SW 1271 (cell line): ENCODE measurements around the gene MCCC2.
"Not testable (repeated sequence)": the region's sequence is repeated elsewhere in the genome, so short reads cannot be mapped to it uniquely, and the experiment has no call there.

Experiments
- DNase-seq, 2 experiments: peaks; one replicate each; lab custom pipeline; 2025; lab: John Stamatoyannopoulos, UW

The MCCC2 gene

DNA sequence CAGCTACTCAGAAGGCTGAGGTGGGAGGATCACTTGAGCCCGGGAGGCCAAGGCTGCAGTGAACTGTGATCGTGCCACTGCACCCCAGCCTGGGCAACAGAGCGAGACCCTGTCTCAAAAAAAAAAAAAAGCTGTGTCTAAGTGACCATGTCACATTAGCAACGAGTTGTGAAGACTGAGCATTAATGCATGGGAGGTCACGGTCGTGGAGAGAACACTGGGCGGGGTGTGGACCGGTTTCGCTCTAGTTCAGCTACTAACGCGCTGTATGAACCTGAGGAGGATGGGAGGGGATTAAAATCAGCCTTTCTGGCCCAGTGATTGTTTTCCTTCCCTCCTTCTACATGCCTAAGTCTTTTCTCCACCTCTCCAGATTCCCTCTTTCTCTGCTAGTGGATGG is 75.2 kb downstream of the MCCC2 start:
- no peak for DNase-seq

DNA sequence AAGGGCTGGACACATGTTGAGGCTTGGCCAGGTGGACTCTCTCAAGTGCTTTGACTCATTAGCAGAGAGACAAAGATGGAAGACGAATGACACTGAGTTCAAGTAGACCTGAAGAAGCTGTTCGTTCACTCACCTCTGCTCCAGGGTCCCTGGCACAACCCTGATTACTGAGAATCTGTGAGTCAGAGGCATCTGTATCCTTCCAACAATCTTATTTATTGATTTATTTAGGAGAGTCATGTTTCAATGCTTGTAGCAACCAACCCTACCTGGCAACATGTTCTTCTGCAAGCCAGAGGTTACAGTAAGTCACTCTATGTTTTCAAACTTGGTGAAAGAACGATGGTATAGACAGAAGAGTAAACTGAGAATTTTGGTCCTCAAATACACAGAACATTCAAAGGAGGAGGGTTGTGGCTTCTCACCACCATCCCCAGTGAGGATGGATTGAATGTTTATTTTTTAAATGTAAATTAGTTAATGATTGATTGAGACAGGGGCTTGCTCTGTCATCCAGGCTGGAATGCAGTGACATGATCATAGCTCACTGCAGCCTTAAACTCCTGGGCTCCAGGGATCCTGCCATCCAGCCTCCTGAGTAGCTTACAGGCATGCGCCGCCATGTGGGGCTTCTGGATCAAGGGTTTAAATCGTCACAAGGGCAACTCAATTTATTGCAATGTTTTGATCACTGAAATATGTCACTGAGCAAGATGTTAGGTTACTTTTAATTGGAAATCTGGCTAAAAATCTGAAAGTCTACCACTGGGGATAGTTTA is 76.2 kb downstream of the MCCC2 start:
- peak in 1 of 2 experiments; percentile 20 for DNase-seq

DNA sequence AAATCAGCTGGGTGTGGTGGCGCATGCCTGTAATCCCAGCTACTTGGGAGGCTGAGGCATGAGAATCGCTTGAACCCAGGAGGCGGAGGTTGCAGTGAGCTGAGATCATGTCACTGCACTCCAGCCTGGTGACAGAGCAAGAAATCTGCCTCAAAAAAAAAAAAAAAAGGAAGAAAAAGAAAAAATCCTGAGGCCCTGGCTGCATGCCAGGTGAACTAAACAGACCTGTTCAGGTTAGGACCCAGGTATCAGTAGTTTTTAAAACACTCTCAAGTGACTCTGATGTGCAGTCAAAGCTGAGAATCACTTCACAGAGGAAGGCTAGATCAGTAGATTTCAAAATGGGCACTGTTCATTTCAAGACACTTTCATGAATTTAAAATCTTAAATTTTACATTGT is 77.5 kb downstream of the MCCC2 start:
- not testable (repeated sequence) for DNase-seq

DNA sequence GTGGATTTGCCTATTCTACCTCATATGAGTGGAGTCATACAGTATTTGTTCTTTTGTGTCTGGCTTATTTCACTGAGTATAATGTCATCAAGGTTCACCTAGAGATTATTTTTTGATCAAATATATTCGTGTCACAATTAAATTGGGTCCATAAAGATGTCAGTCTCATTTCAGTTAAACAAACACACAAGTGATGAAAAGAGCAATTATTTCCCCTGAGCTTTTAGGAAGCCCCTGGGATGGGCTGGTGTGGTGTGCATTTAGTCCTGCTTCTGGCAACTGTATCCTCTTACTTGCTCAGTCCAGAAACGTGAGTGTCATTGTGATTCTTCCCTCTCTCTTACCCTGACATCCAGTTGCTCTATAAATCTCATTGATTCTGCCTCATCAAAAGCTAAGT is 79.2 kb downstream of the MCCC2 start:
- no peak for DNase-seq

DNA sequence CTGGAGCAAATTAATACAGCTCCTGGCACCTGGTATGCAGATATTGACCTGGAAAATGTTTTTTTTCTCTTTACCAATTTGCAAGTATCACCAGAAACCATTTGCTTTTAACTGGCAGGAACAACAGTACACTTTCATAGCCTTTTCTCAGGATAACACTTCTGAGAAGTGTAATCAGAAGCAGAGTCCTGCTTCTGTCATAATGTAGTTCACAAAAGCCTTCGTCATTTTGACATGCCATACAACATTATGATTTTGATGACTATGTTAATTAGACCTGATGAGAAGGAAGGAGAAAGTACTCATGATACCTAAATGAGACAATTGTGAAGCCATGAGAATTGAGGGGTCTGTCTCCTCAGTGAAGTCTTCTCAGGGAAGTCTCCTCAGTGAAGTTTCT is 90.8 kb downstream of the MCCC2 start:
- no peak for DNase-seq

DNA sequence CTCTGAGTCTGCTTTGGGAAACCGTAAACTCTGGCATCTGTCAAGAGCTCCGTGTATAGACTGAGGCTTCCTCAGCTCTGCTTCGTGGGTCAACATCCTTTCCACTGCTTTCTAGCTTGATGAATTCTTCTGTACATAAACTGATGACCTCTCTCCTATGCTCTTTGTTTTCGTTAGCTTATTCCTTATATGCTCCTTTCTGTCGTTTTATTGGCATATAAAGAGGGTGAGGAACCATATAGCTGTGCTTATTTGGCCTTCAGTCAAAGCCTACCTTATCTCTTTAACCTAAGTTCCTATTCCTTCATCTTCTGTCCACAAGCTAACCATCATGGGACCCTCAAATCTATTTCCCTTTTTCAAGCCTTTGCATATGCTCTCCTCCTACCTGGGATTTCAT is 92.6 kb downstream of the MCCC2 start:
- DNase-seq: no peak

DNA sequence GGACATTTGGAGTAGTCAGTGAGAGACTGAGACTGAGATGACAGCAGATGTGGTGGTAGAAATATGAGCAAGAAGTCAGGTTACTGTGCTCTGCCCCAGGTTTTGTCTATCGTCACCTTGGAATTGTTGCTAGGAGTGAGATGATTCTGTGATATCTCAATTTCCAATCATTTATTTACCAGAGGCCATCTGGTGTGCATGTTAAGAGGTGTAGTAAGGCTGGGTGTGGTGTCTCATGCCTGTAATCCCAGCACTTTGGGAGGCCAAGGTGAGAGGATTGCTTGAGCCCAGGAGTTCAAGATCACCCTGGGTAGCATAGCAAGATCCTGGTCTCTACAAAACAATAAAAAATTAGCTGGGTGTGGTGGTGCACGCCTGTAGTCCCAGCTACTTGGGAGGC is 93.4 kb downstream of the MCCC2 start:
- DNase-seq: no peak

DNA sequence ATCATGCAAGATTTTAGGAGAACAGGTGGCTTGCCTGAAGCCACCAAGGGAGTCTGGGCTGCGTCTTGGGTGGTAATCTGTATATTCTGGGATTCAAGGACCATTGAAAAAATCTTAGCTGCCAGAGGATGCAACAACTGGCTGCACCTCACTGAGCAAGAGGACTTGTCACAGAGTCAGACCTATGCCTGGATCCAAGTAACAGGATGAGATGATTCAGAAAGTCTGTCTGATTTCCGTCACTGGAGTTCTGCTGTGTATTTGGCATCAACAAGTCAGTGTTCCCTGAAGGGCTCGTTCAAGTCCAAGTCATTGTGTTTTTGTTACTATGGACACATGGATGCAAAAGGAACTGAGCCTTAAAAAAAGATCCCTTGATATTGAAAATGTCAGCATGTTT is 94.2 kb downstream of the MCCC2 start:
- DNase-seq: no peak

DNA sequence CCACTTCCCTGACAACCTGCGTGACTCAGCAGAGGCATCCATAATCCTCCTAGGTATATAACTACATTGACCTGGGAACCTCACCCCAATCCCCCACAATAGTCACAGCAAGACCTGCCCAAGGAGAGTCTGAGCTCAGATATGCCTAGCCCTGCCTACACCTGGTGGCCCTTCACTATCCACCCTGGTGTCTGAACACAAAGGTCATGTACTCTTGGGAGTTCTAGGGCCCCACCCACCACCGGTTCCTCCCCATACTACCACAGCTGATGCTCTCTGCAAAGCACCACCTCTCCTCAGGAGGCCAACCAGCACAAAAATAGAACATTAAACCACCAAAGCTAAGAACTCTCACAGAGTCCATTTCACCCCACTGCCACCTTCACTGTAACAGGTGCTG is 97.2 kb downstream of the MCCC2 start:
- DNase-seq: no peak

DNA sequence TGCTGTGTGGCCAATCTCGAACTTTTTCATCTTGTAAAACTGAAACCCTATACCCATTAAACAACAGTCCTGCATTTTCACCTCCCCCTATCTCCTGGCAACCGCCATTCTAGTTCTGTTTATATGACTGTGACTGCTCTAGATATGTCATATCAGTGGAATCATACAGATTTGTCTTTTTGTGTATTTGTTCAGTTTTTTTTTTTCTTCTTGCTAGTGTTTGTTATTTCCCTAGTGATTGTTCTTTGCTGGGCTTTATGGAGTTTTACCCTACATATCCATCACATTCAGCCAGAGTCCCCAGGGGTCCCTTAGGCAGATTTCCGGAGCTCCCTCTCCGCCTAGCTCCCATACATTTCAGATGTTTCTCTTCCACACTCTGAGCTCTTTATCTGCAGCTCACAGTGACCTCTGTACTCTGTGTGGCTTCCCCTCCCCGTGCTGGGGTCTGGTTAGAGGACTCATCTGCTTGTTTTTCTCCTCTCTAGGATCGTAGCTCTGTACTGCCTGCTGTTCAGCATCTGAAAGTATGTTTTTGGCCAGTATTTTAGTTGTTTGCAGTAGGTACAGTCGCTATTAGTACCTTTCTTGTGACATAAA is 106.8 kb downstream of the MCCC2 start:
- no peak for DNase-seq

DNA sequence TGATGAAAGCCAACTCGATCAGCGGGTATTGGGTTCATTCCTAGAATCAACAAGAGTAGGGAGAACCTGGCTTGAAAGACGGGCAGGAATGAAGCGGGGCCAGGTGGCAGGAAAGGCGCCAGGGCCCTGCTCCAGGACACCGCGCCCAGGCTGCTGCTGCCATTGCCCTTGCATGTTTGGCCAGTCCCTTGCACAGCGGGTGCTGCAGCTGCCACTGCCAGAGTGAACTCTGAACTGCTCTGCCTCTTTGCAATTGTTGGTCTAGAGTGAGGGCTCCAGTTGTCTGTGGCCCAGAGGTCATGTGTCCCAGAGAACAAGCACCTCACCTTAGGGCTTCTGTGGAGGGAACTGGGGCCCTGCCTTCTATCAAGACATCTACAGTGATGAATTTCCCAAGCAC is 107.9 kb downstream of the MCCC2 start:
- no peak for DNase-seq

DNA sequence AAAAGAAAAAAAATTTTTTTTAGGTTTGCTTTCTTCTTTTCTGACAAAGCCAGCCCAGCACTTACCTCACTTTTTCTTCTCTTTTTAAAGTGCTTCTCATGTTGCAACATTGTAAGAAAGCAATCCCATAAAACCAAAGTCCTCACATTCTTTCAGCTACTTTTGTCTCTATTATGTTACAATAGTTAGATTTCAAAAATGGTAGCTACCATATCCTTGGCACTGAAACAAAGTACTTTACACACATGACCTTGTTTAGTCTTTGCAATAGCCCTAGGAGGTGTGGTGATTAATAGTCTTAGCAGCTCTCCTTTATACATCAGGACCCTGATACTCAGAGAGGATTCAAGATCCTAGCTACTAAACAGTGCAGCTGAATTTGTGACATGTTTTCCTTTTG is 108.5 kb downstream of the MCCC2 start:
- no peak for DNase-seq

DNA sequence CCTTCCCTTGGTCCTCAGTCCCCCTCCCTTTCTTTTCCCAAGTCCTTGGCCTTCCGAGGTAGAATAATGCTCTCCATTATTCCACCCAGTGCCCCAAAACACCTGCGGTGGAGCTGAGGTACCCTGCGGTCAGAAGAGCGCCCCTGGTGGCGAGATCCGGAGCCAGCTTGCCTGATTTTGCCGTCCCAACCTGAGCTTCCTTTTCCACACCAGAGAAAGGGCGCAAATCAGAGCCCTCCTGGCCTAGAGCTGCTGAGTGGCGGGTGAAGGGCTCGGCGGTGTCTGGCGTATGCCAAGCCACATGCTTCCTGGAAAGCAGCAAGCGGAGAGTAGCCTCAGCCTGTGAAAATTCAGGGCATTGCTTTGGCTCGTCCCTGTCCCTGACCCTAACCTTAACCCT is 110.8 kb downstream of the MCCC2 start:
- DNase-seq: no peak

DNA sequence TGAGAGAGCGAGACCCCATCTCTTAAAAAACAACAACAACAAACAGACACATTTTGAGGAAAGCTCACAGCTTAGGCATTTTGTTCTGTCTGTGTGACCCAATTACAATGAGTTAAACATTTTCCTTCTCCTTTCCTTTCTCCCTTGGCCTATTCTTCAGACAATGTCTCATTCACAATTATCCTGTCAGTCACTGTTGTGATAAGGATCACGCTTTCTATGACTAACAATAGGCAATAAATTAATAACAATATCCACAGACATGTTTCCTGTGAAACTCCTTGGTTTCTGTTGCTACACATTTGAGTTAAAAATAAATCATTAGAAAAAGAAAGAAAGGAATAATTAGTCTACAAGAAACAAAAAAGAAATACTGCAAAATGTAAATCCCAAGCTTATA is 112.1 kb downstream of the MCCC2 start:
- no peak for DNase-seq

DNA sequence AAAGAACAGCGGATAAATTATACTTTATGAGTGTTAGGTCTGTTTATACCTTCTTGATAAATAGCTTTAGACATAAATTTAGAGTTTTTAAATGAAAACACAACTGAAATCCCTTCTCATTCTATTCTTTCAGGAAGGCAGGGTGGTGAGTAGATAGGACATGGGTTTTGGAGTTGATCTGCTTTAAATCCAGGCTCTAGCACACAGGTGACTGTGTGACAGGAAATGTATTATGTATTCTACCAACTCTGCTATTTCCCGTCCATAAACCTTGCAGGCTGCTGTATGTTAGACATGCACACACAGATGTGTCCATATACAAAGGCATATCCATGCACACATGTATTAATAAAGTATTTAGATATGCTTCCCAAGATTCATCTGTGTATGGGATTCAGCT is 112.6 kb downstream of the MCCC2 start:
- no peak for DNase-seq

DNA sequence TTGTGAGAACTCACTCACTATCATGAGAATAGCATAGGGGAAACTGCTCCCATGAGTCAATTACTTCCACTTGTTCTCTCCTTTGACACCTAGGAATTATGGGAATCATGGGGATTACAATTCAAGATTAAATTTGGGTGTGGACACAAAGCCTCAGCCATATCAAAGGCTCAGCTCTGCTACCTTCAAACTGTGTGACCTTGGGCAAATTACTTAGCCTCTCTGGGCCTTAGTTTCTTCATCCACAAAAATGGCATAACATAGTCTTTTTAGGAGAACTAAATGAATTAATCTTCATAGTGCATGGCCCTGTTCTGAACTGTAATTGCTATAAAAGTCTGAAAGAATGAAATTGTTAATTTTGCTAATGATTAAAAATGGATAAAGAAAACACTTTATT is 113.7 kb downstream of the MCCC2 start:
- DNase-seq: no peak

DNA sequence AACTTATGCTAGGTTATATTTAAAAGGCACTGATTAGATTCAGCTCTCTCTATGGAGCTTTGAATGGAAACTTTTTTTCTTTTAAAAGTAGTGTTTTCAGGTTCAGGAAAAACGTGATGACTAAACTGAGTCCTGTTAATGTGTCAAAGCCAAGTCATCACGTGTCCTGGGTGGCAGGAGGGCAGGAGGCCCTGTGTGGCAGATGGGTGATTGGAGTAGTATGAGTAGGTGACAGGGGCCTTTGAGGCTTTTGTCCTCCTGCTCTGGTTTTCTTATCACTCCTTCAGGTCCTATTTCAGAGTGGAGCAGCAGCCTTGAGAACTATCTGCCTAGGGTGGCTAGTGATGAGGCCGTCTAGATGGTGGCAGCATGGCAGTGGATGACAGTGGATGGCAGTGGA is 114.3 kb downstream of the MCCC2 start:
- DNase-seq: no peak

DNA sequence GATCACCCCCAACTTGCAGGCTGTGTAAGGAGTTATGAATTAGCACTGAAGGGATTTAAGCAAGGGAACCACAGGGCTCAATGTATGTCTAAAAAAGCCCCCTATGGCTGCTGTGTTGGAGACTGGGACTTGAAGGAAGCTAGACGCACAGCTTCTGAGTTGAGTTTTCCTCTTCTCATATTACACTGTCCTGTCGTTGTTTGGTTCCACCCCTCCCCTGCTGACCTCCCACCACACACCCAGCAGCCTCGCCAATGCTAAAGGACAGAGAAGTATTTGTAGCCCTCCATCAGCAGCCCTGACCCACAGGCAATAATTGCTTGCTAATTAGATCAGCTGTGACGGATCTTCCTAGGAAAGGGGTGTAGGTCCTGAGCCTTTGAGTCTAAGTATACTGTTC is 116.8 kb downstream of the MCCC2 start:
- no peak for DNase-seq

DNA sequence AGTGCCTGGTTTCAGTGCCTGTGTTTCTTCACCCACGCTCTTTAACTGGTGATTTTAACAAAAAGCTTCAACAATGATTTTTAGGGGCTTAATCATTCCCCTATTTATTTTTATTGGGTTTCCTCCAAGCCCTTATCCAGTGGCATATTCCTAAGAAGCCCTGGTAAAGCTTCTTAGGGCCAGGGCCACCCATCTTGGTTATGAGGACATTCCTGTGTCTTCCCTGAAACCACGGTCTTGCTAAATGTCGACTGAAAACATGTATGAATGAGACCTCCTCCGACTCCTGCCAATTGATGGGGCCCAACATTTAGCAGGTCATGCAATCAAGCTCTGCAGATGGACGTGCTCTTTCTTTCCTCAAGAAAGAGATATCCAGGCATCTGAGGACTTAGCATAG is 118.3 kb downstream of the MCCC2 start:
- DNase-seq: no peak

DNA sequence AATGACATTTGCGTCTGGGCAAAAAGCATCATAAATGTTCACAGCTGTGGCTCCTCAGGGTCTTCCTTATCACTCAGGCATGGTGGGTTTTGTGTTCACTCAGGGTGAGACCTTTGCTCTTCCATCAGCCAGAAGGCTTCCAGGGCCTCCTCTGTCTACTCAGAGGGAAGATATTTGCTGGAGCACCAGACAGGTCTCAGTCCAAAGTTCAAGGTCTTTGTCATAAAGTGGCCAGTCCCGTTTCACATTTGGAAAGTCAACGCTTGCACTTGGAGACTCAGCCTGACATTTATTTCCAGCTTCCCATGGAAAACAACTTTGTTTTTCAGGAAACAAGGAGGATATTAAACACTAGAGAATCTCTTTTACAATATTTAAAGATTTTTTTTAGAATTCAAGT is 119.8 kb downstream of the MCCC2 start:
- DNase-seq: no peak
